NCI-H748 treated with DMSO at 0.1 percent for 48 hours (cell line): ENCODE measurements around the gene USO1.
"Not testable (repeated sequence)": the region's sequence is repeated elsewhere in the genome, so short reads cannot be mapped to it uniquely, and the experiment has no call there.

Source experiments
- DNase-seq: peaks from one replicate; lab custom pipeline; 2025; lab: John Stamatoyannopoulos, UW

USO1 gene

GRCh38 chr4:75710246-75710645 lies 14.1 kb upstream of the USO1 start:
- DNase-seq, result no peak

DNA sequence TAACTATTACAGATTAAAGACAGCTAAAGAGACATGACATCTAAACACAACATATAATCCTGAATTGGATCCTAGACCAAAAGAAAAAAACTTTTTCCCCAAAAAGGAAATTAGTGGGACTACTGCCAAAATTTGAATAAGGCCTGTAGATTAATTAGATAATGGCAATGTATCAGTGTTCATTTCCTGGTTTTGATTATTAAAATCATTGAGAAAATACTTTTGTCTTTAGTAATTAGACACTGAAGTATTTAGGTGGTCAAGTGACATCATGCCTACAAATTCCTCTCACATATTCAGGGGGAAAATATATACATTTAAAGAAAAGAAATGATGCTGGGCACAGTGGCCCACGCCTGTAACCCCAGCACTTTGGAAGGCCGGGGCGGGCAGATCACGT lies 10.4 kb upstream of the USO1 start:
- no peak for DNase-seq

GRCh38 chr4:75714704-75715103 lies 9.7 kb upstream of the USO1 start:
- DNase-seq, result no peak

- DNase-seq, result no peak
Measured at GRCh38 chr4:75715105-75715799, 9.1 kb upstream of the USO1 start.

DNA sequence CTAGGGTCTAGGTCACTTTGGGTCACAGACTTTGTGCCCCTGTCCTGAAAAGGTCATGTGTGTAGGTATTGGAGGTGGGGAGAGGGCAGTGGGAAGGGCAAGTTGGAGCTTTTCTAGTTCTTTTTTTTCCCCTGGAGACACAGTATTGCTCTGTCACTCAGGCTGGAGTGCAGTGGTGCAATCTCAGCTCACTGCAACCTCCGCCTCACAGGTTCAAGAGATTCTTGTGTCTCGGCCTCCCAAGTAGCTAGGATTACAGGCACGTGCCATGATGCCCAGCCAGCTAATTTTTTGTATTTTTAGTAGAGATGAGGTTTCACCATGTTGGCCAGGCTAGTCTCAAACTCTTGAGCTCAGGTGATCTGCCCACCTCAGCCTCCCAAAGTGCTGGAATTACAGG lies 8.3 kb upstream of the USO1 start:
- not testable (repeated sequence) for DNase-seq

- no peak for DNase-seq
Measured at GRCh38 chr4:75717408-75717807, 7.0 kb upstream of the USO1 start.

DNA sequence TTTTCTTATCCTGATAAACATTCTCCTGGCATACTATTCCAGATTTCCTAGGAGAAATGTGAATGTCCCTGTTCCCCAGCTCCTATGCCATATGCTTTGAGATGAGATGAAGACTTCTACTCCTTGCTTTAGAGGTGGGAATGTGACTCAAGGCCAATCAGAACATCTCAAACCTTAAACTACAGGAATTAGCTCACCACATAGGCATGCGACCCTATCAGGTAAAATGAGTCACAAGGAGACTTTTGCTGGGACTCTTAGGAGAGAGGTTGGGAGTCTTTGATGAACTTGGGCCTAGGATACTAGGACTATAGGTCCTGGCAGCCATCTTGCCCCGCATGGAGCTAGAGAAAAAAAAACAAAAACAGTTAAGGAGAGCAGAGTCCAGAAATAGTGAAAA lies 5.8 kb upstream of the USO1 start:
- DNase-seq, result no peak

- no peak for DNase-seq
Measured at GRCh38 chr4:75722417-75722816, 2.0 kb upstream of the USO1 start.

GRCh38 chr4:75723163-75724065 lies 963 bp upstream of the USO1 start:
- no peak for DNase-seq

DNA sequence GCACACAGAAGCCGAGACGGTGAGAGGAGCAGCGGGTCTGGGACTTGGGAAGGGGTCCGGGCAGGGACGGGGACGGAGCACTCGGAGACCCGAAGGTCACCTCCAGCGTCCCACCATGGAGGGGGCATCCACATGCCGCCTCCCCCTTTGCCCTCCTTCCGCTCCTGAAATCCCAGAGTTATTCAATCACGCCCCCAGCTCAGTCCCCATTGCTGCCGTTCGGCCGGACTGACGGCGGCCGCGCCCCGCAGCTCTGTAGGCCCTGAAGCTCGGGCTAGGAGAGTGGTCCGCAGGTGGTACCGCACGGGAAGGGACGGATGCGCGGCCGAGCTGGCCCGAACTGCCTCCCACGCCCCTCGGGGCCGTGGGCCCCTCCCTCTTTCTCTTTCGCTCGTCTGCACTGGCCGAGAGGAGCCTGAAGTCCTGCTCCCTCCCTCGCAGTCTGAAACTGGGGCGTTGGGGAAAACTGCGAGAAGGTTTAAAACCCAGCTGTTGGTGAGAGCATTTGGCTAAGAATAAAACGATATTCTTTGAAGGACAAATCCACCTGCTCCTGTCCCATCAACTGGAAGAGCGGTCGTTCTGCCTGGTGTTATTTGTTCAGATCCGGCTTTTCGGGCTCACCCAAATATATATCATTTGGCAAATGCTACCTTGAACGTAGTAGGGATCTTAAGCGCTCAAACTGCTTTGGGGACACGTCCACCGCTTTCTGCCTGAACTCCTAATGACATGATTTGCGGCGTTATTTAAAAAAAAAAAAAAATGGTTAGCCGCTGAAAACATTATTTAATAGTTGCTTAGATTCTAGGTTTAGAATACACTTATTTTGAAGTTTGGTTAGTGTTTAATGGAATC lies 719 bp downstream of the USO1 start:
- peak; percentile 41 for DNase-seq

DNA sequence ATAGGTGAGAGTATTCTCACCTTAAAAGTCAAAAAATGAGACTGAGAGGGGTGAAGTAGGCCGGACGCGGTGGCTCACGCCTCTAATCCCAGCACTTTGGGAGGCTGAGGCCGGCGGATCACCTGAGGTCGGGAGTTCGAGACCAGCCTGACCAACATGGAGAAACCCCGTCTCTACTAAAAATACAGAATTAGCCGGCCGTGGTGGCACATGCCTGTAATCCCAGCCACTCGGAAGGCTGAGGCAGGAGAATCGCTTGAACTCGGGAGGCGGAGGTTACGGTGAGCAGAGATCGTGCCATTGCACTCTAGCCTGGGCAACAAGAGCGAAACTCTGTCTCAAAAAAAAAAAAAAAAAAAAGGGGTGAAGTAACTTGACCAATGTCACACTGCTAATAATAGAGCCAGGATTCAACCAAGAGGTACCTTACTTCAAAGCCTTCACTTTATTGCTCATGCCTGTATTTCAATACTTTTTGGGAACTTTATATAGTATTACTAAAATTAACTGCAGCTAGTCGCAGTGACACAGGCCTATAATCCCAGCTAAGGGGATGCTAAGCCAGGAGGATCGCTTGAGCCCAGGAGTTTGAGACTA lies 1.7 kb downstream of the USO1 start:
- not testable (repeated sequence) for DNase-seq

DNA sequence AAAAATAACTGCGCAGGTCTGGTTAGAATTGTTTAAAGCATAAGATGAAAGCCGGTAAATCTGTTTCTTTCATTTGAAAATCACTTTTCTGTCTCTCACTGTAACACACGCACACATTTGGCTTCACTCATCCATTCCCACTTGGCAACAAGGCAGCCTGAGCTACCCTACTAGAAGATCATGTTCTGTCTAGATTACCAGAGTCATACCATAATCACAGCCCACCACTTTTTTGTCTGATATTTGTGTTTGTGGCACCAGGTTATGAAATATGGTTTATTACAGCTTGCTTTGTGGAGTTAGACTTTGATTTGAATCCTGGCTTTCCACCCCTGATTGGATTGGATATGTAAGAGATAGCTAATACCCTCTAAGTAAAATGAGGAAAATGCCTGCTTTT lies 2.2 kb downstream of the USO1 start:
- DNase-seq, result no peak

DNA sequence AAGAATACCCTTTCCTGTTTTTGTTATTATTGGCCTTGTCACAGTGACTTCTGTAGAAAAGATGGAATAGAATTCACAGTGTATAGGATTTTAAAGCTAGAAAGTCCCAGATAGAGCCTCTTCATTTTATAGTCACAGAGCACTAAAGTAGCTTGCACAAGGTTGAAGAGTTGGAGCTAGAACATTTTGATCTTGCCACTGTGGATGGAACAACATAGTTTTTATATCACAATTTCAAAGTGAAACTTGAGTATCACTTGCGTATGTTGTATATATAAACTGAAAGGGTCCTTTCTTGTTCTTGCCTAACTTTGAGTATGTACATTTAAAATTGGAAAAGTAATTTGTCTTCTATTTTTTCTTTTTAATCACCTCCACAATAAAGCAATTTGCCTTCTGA lies 2.7 kb downstream of the USO1 start:
- no peak for DNase-seq

DNA sequence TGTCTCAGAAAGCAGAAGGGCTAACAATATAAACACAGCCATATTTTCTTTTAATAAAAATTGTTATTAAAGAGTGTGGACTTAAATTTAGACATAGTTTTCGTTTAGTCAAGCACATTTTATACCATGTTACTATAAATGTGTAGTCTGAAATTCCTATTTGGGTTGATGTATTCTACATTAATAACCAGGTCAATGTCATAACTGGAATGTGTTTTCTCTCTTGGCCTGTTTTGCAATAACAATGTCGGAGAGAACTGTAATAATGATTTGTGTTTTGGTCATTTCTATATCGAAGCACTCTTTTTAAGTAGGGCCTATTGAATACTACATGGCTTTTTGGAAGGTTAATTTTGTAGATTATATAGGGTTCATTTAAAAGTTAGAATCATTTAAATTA lies 5.5 kb downstream of the USO1 start:
- no peak for DNase-seq

DNA sequence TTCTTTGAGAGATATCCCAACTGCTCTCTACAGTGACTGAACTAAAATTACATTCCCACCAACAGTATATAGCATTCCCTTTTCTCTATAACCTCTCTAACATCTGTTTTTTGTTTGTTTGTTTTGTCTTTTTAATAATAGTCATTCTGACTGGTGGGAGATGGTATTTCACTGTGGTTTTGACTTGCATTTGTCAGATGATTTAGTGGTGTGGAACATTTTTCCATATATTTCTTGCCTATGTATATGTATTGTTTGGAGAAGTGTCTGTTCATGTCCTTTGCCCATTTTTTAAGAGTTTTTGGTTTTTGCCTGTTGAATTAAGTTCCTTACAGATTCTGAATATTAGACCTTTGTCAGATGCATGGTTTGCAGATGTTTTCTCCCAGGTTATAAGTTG lies 9.0 kb downstream of the USO1 start:
- DNase-seq, result no peak

GRCh38 chr4:75735525-75735924 lies 11.1 kb downstream of the USO1 start:
- DNase-seq, result no peak

DNA sequence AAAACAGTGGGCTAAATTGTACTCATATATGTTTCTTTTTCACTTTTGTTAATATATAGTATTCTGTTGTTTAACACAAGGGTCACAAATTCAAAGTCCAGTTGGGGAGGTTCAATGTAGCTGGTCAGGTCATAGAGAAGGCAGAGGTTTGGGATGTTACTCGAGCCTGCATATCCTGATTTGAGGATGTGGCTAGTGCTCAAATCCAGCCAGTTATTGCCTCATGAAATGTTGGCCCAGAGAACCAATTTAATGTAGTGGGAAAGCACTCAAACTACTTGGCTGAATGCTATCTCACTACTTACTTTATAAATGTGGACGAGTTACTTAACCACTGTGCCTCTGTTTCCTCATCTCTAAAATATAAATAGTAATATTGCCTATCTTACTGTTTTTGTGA lies 12.5 kb downstream of the USO1 start:
- no peak for DNase-seq

DNA sequence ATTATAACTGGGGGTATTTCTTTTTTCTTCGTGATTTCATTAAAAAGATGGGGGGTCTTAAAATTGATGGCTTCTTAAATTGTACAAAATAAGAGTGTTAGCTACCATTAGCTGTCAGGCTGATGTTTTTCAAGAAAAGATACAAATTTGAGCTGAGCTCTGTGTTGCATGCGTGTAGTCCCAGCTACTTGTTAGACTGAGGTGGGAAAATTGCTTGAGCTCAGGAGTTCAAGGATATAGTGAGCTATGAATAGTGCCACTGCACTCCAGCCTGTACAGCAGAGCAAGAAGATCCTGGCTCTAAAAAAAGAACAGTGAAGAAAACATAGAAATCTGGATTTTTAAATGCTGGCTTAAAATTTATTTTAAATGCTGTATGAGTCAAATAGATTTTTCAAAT lies 13.0 kb downstream of the USO1 start:
- DNase-seq, result no peak

DNA sequence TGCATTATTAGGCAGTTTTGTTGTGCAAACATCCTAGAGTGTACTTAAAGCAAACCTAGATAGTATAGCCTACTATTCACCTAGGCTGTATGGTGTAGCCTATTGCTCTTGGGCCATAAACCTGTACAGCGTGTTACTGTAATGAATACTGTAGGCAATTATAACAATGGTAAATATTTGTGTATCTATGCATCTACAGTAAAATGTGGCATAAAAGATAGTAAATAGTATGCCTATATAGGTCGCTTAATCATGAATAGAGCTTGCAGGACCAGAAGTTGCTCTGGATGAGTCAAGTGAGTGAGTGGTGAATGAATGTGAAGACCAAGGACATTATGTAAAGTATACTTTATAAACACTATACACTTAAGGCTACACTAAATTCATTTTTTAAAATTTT lies 16.6 kb downstream of the USO1 start:
- DNase-seq, result no peak

GRCh38 chr4:75742451-75742850 lies 18.1 kb downstream of the USO1 start:
- no peak for DNase-seq

GRCh38 chr4:75745161-75745560 lies 20.8 kb downstream of the USO1 start:
- no peak for DNase-seq

DNA sequence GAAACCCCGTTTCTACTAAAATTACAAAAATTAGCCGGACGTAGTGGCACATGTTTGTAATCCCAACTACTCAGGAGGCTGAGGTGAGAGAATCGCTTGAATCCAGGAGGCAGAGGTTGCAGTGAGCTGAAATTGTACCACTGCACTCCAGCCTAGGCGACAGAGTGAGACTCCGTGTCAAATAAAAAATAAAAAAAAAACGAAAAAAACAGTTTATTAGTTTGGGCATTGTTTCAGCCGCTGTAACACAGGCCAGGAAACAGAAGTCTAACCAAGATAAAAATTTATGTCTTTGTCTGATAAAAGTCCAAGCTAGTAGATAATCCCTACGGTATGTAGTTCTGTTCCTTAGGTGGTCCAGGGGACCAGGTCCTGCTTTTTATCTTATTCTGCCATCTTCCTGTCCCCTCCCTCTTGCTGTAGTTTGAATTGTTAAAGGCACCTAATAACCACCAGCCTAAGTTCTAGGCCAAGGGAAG lies 21.4 kb downstream of the USO1 start:
- DNase-seq, result no peak
